Esophagus muscularis mucosa (tissue), 4 donors: ENCODE data around the gene AWAT1. TPM values are rescaled to one million over a fixed set of nuclear protein-coding genes. Genes with fewer than 3 reads are reported as not detected.
"Not testable (repeated sequence)": the region's sequence is repeated elsewhere in the genome, so short reads cannot be mapped to it uniquely, and the experiment has no call there.

Source experiments
- DNase-seq: peaks from one replicate; pipeline ENCODE4 v3.0.0-alpha.2; 2017; ENCODE audit errors: extremely low spot score
- H3K27ac ChIP-seq, 4 donors: fragments of 200-600 bp; sonication (generic); replicated peaks in 1 of 4; 1 replicate in 3 of 4; 2 replicates in 1 of 4; pipeline ENCODE4 v1.5.1; 2016 to 2019; ENCODE audit warnings: mild to moderate bottlenecking in 1 of 4
- H3K27me3 ChIP-seq, 4 donors: fragments of 200-600 bp; sonication (generic); one replicate each; pipeline versions ENCODE4 v1.5.1 to v1.6.0; 2016 to 2019
- H3K36me3 ChIP-seq, 4 donors: fragments of 200-600 bp; sonication (generic); one replicate each; pipeline ENCODE4 v1.5.1; 2016 to 2019
- H3K4me1 ChIP-seq, 4 donors: fragments of 200-600 bp; sonication (generic); one replicate each; pipeline ENCODE4 v1.5.1; 2016 to 2019
- H3K4me3 ChIP-seq, 4 donors: fragments of 200-600 bp; sonication (generic); 1 replicate in 2 of 4; 2 replicates in 2 of 4; pipeline ENCODE4 v1.5.1; 2016 to 2019; ENCODE audit warnings: mild to moderate bottlenecking in 4 of 4, moderate library complexity in 1 of 4
- H3K9me3 ChIP-seq, 4 donors: fragments of 200-600 bp; sonication (generic); 1 replicate in 3 of 4; 2 replicates in 1 of 4; pipeline ENCODE4 v1.5.1; 2016 to 2019
- EP300 ChIP-seq: sonication (generic); formaldehyde crosslinking; IDR thresholded peaks from one replicate; pipeline ENCODE4 v1.6.1; 2017; ENCODE audit warnings: antibody characterized with exemption
- POLR2A ChIP-seq: fragments of 450-650 bp; IDR thresholded peaks from one replicate; pipeline ENCODE4 v1.6.1; 2017; ENCODE audit warnings: antibody characterized with exemption, moderate library complexity, mild to moderate bottlenecking, low read depth
- POLR2AphosphoS5 ChIP-seq, 2 donors: sonication (generic); formaldehyde crosslinking; IDR thresholded peaks; one replicate each; pipeline ENCODE4 v1.6.1; 2017; ENCODE audit warnings: antibody characterized with exemption in 2 of 2
- WGBS: methylation state at CpG from one replicate; pipeline ENCODE4 v1.1.5; 2018; 5-methylcytosine and 5-hydroxymethylcytosine counted together
- intact Hi-C: fragments of 100-400 bp; cut with DNase I; formaldehyde crosslinking; loops from one replicate; pipeline ENCODE4 v1.15.1; 2023
- total RNA-seq, 4 donors: library from RNA; depleted of rRNA; stranded (reverse); fragments of >200 nt; gene quantifications; one replicate each; pipeline versions ENCODE4 v1.1.0 to v1.2.1, GENCODE V29; 2016
- TF ChIP-seq, protein P1 (sequence below), 3 experiments: fragments of 200-600 bp in 2 of 3; fragments of 450-650 bp in 1 of 3; sonication (generic) in 2 of 3; IDR thresholded peaks; one replicate each; pipeline ENCODE4 v1.5.1; 2017 to 2019; ENCODE audit warnings: antibody characterized with exemption in 3 of 3, mild to moderate bottlenecking in 2 of 3, moderate library complexity in 1 of 3

Gene AWAT1
- total RNA-seq: not detected

- Histone ChIP-seq H3K4me1 (no peaks in the 10 kb centered on the region), H3K4me3 (no peak within 1 kb of the TSS), H3K36me3 (no peaks in the 10 kb centered on the region), H3K9me3 (no peaks in the 10 kb centered on the region), H3K27me3 (no peaks in the 10 kb centered on the region), H3K27ac (no peak within 1 kb of the TSS)
- WGBS: 69% methylated on average over 3 of the region's 3 CpGs
- TF ChIP-seq EP300 (no peak), POLR2AphosphoS5 (IDR thresholded peaks at IDR 0.05) (no peak), POLR2A (no peak)
- TF ChIP-seq, protein P1, sequence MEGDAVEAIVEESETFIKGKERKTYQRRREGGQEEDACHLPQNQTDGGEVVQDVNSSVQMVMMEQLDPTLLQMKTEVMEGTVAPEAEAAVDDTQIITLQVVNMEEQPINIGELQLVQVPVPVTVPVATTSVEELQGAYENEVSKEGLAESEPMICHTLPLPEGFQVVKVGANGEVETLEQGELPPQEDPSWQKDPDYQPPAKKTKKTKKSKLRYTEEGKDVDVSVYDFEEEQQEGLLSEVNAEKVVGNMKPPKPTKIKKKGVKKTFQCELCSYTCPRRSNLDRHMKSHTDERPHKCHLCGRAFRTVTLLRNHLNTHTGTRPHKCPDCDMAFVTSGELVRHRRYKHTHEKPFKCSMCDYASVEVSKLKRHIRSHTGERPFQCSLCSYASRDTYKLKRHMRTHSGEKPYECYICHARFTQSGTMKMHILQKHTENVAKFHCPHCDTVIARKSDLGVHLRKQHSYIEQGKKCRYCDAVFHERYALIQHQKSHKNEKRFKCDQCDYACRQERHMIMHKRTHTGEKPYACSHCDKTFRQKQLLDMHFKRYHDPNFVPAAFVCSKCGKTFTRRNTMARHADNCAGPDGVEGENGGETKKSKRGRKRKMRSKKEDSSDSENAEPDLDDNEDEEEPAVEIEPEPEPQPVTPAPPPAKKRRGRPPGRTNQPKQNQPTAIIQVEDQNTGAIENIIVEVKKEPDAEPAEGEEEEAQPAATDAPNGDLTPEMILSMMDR (IDR thresholded peaks at IDR 0.05): no peak
- intact Hi-C loops: no loop called here
- no peak for DNase-seq
Measured at GRCh38 chrX:70234355-70234754, at the start of gene AWAT1. TSS of gene AWAT1 (plus strand) at chrX:70234655. CDS start at chrX:70234696, 41 bp downstream.

- intact Hi-C loops: no loop called here
Measured at GRCh38 chrX:70190225-70190624, 44.2 kb upstream of the AWAT1 start.

DNA sequence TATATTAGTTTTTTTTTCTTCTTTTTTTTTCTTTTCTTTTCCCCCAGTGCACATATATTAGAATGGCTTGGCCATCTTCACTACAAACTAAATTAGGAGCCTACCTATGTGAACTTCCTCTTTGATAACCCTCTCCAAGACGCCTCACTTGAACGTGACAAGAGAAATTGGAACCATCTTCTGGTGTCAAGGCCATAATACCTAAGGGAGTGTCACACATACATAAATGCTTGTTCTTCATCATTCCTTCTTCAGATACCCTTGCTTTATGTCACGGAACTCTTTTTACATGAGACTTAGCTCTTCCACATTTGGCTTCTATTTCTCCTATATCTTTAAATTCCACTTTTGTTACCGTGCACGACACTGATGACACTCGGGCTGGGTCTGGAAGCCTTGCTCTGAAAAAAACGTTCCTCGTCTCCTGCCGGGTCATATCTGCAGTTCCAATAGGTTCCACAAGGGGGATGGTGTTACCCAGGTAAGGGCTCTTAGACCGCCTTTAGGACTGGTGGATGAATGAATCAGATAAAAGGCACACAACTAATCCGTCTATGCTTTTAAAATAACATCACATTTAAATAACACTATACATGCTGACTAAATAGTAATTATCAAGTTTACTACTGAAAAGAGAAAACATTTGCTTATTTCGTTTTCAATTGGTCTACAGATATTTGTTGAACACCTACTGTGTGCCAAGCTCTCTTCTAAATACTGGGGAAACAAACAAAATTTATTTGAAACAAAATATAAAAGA is 37.3 kb upstream of the AWAT1 start:
- TF ChIP-seq POLR2AphosphoS5 (IDR thresholded peaks at IDR 0.05) (no peak), POLR2A (no peak), EP300 (no peak)
- TF ChIP-seq, protein P1 (IDR thresholded peaks at IDR 0.05): peak; percentile 42 to 64 (median 43)
- Histone ChIP-seq H3K27me3 (no peaks in the 10 kb centered on the region), H3K27ac (no peak overlapping the region), H3K9me3 (no peaks in the 10 kb centered on the region), H3K4me3 (no peak overlapping the region), H3K36me3 (no peaks in the 10 kb centered on the region), H3K4me1 (no peaks in the 10 kb centered on the region)
- WGBS: 15% methylated on average over 12 of the region's 12 CpGs
- intact Hi-C loops: no loop called here
- DNase-seq: no peak

More at GRCh38 chrX:70190225-70190624, 44.2 kb upstream of the AWAT1 start:
- H3K9me3 ChIP-seq: peaks cover 0 to 6% (median 0%) of the 10 kb centered on the region in 4 donors
- H3K36me3 ChIP-seq: no peaks in the 10 kb centered on the region
- no peak overlapping the region for H3K4me3 ChIP-seq
- no peak overlapping the region for H3K27ac ChIP-seq
- no peaks in the 10 kb centered on the region for H3K4me1 ChIP-seq
- TF ChIP-seq EP300 (no peak), POLR2AphosphoS5 (IDR thresholded peaks at IDR 0.05) (no peak), POLR2A (no peak)
- TF ChIP-seq, protein P1 (IDR thresholded peaks at IDR 0.05): no peak
- H3K27me3 ChIP-seq: no peaks in the 10 kb centered on the region
- no peak for DNase-seq

DNA sequence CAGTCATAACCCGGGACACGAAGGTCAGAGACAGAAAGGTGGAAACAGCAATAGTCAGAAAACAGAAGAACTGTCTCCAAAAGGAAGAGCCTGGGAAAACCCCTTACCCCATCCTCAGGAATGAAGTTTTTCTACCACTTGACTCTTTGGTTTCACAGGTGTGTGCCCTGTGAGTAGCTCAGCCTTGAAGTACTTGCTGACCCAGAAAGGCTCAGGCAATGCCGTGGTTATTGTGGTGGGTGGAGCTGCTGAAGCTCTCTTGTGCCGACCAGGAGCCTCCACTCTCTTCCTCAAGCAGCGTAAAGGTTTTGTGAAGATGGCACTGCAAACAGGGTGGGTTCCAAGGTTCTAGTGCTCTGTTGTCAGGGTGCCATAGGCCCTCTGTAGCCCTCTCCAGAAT is 32.7 kb upstream of the AWAT1 start:
- Histone ChIP-seq H3K27me3 (no peaks in the 10 kb centered on the region), H3K9me3 (no peaks in the 10 kb centered on the region), H3K4me1 (no peaks in the 10 kb centered on the region), H3K4me3 (no peak overlapping the region), H3K27ac (no peak overlapping the region), H3K36me3 (no peaks in the 10 kb centered on the region)
- intact Hi-C loops: no loop called here
- TF ChIP-seq POLR2AphosphoS5 (IDR thresholded peaks at IDR 0.05) (no peak), POLR2A (no peak)
- WGBS: 83% methylated on average over 5 of the region's 5 CpGs
- DNase-seq: no peak

DNA sequence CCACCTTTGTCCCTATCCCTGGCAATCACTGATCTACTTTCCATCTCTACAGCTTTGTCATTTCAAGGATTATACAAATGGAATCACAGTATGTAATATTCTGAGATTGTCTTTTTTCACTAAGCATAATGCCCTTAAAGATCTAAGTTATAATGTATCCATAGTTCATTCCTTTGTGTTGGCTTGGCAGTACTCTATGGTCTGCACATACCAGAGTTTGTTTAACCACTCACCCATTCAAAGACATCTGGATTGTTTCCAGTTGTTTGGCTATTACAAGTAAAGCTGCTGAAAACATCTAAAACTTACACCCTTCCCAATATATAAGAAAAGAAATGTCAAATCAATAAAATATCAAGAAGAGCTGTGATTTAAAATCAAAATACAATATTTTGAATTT is 26.0 kb upstream of the AWAT1 start:
- Histone ChIP-seq H3K4me1 (no peaks in the 10 kb centered on the region), H3K4me3 (no peak overlapping the region), H3K36me3 (no peaks in the 10 kb centered on the region), H3K27ac (no peak overlapping the region), H3K9me3 (no peaks in the 10 kb centered on the region), H3K27me3 (no peaks in the 10 kb centered on the region)
- intact Hi-C loops: no loop called here
- TF ChIP-seq POLR2AphosphoS5 (IDR thresholded peaks at IDR 0.05) (no peak), POLR2A (no peak)
- TF ChIP-seq, protein P1 (IDR thresholded peaks at IDR 0.05): no peak
- DNase-seq: no peak

- H3K27ac ChIP-seq, H3K27me3 ChIP-seq, H3K4me3 ChIP-seq, intact Hi-C loops, H3K4me1 ChIP-seq, DNase-seq, H3K36me3 ChIP-seq, H3K9me3 ChIP-seq: not testable (repeated sequence)
- WGBS: 60% methylated on average over 6 of the region's 6 CpGs
Measured at GRCh38 chrX:70209570-70209969, 24.9 kb upstream of the AWAT1 start.
